DMS114 treated with DMSO at 0.1 percent for 48 hours (cell line): ENCODE measurements around the gene ZNF195.
"Not testable (repeated sequence)": the region's sequence is repeated elsewhere in the genome, so short reads cannot be mapped to it uniquely, and the experiment has no call there.

Experiments used
- DNase-seq: peaks from one replicate; lab custom pipeline; 2025; ENCODE audit not compliant: unreplicated experiment; lab: John Stamatoyannopoulos, UW

The ZNF195 gene

DNA sequence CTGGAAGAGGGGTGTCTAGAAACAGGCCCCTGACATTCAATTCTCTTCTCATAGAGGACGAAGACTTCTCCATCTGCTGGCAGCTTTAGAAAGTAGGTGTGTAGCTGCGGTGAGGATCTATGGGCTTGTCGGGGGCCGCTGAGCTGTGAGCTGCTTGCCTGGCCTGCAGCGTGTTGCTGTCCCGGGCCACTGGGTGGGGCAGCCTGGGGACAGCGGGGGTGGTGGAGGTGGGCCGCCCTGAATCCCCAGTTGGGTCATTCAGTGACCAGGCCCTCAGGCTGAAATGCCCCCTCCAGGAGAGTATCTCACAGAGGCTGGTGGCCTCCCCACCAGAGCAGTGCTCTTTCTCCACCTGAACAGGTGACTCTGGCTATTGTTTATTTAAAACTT is 23.9 kb upstream of the ZNF195 start:
- DNase-seq, result not testable (repeated sequence)

DNA sequence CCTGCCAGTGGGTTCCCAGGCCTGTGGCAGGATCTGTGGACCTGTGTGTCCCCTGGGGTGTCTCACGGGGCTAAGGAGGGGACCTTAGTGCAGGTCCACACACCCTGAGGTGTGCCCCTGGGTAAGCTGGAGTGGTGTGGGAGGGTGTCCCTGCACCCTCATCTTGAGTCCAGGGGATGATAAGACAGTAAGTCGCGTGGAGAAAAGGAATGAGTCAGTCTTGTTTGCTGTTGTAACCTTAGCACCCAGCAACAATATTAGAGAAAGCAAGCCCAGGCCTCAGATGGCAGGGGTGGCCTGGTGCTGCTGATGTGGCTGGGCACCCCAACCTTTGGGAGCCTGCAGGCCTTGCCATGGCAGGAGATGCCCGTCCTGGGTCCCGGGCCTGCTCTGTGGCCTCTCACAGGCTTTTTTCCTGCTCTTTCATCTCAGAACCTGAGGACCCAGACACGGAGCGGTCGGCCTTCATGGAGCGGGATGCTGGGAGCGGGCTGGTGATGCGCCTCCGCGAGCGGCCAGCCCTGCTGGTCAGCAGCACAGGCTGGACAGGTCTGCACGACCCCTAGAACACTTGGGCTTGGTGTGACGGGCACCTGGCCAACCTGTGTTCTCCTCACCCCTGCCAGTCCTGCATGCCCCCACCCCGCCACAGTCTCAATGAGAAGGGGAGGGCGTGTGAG is 23.4 kb upstream of the ZNF195 start:
- not testable (repeated sequence) for DNase-seq

DNA sequence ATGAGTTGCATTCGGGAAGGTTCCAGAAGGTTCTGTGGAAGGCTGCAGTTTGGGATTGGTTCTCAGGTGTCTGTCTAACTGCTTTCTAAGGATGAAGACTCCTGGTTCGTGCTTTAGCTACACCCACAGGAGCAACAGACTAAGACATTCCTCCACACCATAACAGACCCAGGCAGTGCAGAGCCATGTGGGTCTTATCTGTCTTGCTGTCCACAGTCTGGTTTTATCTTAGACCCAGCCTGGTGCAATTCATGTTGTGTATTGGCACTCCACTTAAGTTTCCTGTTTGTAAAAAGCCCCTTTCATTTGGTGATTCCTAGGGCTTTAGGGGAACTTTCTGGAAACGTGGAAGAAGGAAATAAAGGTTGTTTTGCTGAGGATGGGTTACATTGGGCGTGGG is 22.1 kb upstream of the ZNF195 start:
- not testable (repeated sequence) for DNase-seq

DNA sequence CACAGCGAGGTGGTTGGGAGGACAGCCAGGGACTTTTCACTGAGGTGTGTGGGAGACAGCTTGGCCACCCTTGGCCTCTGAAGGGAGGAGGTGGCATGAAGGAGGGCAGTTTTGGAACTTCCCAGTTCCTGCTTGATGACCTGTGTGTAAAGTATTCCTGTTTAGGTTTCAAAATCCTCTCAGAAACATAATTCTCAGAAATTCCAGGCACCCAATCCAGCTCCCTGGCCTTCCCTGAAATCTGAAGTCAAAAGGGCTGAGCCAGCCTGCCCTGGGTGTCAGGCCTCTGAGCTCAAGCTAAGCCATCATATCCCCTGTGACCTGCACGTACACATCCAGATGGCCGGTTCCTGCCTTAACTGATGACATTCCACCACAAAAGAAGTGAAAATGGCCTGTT is 19.6 kb upstream of the ZNF195 start:
- not testable (repeated sequence) for DNase-seq

DNA sequence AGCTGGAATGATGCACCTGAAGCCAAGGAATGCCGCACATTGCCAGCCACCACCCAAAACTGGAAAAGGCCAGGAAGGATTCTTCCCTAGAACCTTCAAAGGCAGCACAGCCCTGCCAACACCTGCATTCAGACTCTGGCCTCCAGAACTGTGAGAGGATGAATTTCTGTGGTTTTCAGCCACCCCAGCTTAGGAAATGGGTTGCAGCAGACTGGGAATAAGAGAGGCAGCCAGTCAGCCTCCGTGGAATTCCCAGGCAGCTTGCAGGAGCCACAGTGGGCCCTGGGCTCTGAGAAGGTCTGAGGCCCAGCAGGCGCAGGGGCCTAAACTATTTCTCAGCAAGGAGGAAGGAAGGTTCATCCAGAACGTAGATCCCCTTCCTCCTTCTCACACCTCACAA is 19.2 kb upstream of the ZNF195 start:
- DNase-seq, result not testable (repeated sequence)

DNA sequence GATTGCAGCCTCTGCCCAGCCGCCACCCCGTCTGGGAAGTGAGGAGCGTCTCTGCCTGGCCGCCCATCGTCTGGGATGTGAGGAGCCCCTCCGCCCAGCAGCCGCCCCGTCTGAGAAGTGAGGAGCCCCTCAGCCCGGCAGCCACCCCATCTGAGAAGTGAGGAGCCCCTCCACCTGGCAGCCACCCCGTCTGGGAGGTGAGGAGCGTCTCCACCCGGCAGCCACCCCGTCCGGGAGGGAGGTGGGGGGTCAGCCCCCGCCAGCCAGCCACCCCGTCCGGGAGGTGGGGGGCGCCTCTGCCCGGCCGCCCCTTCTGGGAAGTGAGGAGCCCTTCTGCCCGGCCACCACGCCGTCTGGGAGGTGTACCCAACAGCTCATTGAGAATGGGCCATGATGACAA is 18.3 kb upstream of the ZNF195 start:
- DNase-seq, result not testable (repeated sequence)

DNA sequence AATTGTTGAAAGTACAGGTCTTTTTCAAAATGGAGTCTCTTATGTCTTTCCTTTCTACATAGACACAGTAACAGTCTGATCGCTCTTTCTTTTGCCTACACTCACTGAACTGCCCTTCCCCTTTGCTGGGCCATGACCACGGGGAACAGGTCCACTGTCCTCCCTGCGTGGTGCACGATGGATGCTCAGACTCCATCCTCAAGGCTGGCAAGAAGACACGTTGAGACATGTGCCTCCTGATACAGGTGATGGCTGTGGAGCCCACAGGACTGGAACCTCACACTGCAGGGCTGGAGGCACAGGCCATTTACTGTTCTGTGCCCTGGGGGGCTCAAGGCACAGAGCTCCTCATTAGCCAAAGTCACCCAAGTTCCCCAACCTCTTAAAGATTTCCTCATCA is 16.5 kb upstream of the ZNF195 start:
- not testable (repeated sequence) for DNase-seq

DNA sequence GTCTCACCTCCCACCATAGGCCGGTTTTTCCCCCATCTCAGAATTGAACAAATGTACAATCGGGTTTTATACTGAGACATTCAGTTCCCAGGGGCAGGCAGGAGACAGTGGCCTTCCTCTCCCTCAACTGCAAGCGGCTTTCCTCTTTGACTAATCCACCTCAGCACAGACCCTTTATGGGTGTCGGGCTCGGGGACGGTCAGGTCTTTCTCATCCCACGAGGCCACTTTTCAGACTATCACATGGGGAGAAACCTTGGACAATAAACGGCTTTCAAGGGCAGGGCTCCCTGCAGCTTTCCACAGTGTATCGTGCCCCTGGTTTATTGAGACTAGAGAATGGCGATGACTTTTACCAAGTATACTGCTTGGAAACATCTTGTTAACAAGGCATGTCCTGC is 16.0 kb upstream of the ZNF195 start:
- not testable (repeated sequence) for DNase-seq

DNA sequence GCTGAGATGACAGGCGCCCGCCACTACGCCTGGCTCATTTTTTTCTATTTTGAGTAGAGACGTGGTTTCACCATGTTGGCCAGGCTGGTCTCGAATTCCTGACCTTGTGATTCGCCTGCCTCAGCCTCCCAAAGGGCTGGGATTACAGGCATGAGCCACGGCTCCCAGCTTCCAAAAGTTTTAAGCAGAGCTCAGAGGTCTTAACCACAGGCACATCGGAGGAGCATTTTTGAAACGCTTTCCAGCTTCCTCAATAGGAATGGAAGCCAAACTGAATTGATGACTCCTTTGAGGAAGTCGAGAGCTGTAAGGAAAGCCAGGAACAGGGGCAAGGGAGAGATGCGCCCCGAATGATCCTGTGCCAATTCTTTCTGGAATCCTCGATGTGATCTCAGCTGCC is 14.5 kb upstream of the ZNF195 start:
- not testable (repeated sequence) for DNase-seq

DNA sequence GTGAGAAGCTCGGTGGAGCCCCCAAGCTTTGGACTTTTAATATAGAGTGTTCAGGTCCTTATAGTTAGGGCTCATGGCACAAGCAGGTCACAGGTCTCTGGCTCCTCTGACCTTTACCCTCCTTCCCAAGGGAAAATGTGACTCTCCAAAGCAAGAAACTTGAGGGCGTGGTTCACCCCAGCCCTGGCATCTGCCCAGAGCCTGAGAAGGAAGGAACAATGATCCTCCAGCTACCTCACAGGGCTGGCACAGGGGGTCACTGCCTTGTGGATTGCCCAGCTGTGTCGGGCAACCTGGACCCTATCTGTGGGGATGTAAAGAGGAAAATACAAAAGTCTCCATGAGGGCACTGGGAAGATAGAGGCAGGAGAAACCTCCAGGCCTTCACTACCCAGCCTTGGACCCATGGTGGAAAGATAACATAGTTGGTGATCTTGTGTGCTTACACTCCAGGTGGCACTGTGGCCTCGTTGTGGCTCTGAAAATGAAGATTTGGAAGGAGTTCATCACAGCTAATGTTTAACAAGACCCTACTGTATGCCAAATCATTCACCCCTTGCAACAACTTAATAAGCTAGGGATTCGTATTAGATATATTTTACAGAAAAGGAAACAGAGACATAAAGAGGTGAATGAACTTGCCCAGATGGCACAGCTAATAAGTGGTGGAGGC is 3.8 kb upstream of the ZNF195 start:
- no peak for DNase-seq

DNA sequence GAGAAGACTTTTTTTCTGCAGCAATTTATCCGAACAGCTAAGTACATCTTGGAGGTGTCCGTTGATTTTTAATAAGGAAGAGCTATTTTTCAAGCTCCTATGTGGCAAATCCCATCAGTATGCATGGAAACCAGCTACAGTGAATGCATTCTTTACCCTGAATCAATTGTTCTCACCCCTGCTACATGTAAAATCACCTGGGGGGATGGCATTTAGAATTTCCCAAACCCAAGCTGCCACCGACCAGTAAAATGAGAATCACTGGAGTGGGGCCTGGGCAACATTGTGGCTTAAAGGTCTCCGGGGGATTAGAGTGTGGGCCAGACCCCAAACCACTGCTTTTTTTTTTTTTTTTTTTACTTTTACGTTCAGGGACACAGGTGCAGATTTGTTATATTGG is 2.8 kb upstream of the ZNF195 start:
- no peak for DNase-seq

DNA sequence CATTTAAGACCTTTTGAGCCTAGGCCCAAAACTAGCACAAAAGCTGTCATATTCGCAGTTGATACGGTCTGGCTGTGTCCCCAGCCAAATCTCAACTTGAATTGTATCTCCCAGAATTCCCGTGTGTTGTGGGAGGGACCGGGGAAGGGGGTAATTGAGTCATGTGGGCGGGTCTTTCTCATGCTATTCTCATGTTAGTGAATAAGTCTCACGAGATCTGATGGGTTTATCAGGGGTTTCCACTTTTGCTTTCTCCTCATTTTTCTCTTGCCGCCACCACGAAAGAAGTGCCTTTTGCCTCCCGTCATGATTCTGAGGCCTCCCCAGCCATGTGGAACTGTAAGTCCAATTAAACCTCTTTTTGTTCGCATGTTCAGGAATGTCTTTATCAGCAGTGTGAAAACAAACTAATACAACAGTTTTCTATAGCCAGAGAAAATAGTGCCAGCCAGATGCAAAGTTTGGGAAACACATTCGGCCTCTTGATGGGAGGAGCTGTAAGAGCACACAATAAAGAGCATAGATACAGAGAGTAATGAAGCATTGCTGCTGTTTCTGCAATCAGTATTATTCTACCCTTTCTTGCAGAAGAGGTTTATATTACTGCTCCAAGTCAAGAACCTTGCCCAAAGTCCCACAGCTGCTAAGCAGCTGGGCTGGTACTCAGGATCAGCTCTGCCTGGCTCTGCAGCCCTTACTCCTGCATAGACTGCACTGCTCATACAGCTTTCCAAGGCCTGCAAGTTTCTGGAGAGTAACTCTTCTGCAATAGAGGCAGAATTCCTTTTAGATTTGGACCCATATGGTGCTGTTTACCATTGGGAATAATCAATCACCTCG is 2.0 kb upstream of the ZNF195 start:
- no peak for DNase-seq

DNA sequence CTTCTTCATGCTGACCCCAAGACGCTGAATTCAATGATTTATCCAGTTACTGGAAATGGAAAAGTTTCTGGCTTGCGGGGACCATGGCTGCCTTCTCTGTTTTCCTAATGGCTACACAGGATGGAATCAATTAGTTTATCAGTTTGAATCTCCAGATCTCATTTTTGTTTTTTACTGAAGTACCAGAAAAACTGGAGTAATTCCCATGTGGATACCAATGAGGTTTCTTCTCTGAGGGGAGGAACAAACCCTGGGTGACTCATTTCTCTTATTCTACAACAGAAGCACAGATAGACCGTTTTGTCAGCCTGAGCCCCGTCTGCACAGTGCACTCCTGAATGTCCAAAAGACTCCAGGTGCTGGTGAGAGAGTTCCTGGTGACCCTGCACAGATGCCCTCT is 3.4 kb downstream of the ZNF195 start:
- DNase-seq, result no peak

DNA sequence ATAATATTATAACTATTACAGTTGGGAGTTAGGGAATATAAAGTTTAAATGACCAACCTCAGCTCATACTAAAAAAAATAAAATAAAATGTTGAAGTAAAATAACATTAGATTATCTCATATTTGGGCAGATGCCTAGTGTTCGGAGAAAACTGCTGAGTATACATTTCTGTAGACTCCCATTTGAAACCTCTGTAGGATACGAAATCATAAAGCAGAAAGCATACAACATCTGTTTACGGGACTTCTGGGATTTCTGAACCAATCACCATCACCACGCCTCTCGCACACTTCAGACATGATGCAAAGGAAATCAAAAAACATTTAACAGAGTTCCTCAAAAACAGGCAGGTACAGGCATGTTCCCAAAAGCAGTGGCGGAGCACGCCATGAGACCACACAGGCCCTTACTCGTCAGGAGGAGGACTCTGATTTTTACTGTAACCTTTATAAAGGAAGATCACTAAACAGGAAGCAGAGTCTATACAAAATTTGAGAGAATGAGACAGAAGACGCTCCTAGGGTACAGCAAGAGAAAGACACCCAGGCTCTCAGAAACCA is 8.6 kb downstream of the ZNF195 start:
- no peak for DNase-seq

DNA sequence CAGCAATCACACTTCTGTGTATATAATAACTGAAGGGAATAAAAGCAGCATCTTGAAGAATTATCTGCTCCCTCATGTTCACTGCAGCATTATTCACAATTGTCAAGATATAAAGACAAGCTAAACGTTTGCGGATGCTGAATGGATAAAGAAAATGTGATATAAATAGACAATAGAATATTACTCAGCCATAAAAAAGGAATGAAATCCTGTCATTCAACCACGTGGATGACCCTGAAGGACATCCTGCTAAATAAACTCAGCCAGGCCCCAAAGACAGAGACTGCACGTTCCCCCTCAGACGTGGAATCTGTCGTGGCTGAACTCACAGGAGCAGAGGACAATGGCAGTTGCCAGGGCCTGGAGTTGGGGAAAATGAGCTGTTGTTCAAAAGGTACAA is 9.6 kb downstream of the ZNF195 start:
- no peak for DNase-seq

DNA sequence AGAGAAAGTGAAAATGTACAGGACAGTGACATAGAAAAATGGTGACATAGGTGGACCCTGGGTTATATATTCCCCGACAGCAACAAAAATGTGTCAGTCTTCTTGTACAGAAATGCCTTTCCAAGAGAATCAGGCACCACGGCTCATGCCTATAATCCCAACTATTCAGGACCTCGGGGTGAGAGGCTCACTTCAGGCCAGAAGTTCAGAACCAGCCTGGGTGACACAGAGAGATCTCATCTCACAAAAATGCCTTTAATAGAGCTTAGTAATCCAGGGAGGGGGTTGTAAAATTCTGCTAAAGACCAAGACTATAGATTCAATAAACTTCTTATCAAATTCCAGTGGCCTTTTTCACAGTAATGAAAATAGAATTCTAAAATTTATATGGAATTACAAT is 10.7 kb downstream of the ZNF195 start:
- DNase-seq, result no peak

DNA sequence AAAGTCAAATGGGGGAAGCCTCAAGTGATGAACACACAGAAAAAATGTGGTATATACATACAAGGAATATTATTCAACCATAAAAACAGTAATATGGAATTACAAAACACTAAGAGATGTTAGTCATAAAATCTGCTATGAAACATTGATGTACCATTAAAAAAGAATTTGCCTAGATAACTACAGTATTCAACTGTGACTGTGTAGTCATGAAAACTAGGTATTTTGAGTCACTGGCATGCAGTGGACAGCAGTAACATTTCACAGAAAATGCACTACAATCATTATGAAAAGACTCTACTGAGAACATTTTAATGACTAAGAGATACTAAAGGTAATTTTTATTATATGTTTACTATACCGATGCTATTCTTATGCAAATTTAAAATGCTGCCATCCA is 11.7 kb downstream of the ZNF195 start:
- no peak for DNase-seq

DNA sequence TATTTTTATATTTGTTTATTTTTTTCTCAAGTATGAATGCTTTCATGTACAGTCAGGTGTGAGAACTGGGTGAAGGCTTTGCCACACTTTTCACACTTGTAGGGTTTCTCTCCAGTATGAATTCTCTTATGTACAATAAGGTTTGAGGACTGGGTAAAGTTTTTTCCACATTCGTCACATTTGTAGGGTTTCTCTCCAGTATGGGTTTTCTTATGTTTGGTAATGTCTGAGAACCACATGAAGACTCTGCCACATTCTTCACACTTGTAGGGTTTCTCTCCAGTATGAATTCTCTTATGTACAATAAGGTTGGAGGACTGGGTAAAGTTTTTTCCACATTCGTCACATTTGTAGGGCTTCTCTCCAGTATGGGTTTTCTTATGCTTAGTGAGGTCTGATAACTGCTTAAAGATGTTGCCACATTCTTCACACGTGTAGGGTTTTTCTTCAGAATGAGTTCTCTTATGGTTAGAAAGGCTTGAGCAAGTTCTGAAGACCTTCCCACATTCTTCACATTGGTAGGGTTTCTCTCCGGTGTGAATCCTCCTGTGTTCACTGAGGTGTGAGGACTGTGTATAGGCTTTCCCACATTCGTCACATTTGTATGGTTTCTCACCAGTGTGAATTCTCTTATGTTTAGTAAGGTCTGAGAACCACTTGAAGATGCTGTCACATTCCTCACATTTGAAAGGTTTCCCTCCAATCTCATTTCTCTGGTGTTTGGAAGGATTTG is 19.7 kb downstream of the ZNF195 start:
- DNase-seq, result no peak

DNA sequence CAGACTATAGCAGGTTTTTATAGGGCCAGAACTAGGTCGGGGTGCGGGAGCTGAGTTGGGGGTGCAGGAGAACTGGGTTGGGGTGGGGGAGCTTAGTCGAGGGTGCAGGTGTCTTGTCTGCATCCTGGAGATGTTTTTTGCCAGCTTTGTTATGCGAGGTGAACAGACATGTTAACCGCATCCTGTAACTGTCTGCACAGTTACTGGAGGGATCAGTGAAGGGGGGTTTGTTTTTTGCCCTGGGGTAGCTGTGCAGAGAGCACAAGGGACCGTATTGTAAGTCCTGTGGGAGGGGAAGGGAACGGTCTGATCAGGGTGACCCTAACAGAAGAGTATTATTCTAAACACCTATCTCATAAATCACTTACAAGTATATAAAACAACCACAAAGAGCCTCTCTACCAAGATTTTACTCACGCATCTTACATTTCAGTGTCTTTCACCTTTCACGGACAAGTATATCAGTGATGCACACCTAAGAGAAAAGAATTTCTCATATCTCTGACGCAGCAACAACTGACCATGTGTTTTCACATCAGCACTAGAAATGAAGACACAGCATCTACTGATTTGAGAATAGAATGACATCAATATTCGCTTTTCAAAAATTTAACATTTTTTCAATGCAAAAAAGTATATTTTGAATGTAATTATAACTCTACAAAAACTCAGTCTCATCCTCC is 20.8 kb downstream of the ZNF195 start:
- no peak for DNase-seq

DNA sequence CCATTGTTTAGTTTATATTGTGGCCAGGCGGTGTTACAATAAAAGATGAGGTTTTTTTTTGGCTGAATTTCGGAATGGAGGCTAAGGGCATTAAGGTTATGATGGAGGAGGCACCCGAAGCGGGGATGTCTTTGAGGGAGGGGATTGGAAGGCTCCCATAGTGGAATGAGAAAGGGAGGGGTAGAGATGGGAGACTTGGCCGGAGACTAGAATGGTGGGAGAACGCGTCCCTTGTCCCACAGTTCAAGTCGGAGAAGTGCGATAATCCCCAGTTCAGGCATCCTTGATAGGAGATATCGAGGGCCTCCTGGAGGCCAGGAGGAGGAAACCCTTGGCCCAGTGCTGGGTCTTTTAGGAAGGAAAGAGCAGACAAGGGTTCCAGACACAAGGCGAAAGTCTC is 21.6 kb downstream of the ZNF195 start:
- no peak for DNase-seq
